NCI-H345 treated with DMSO at 0.1 percent for 48 hours (cell line): ENCODE measurements around the gene C4orf50.
A peak's percentile ranks its signal among the peaks of the same experiment; 100 is the strongest.
"Not testable (repeated sequence)": the region's sequence is repeated elsewhere in the genome, so short reads cannot be mapped to it uniquely, and the experiment has no call there.

Source experiments
- DNase-seq: peaks from one replicate; lab custom pipeline; 2025; ENCODE audit not compliant: unreplicated experiment; lab: John Stamatoyannopoulos, UW

C4orf50 gene

DNA sequence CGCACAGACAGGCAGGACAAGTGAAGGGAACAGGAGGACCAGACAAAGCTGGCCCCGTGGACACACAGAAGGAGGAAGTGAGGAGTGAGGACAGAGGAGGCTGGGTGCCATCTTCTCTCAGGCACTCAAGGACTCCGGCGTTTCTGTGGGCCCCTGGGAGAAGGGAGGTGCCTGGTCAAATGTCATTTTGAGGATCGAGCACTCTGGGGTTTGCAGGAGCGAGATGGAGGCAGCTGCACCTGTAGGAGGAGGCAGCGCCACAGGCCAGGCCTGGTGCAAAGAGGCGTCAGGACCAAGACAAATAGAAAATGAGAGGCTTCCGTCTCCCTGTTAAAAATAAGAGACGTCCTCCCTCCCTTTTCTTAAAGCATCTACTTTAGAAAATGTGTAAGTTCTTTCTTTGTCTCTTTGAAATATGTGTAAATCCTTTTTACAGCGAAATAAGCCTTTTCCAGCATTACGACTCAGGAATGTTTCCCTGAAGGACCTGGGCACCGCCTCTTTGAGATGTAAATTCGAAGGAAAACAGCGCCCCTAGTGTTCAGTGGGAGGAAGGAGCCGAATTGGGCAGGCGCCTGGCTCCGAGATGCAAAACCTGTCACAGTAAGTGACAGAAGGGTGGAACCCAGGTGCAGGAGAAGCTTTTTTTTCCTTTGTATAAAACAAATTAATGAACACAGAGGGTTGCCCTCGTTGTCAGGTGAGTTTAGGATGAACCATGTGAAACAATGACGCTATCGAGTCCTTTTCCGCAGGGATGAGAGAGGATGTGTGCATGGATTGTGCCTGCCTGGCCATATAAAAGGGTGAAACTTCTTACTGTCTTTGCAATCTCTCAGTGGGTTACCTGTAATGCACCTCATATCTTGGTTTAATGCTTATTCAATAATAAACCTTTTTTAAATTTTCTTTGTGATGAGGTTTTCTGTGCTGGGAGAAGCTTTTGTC, 1.4 kb upstream of the C4orf50 start:
- no peak for DNase-seq

DNA sequence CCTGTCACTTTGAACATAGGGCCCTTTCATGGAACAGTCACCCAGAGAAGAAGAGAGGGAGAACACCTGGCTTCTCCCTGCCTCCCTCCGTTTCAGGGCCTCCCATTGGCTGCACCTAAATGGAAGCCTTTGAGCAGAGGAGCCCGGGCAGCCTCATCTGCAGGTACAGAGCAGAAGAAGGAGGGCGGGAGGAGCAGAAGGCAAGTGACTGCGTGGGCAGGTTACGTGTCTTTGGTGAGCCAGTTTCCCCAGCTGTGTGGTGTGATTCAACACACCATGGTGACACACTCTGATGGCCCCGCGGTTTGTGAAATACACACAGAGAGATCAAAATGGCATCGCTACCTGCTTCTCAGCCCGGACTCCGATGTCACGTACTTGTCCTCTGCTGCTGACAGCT, 431 bp downstream of the C4orf50 start:
- DNase-seq, result no peak

DNA sequence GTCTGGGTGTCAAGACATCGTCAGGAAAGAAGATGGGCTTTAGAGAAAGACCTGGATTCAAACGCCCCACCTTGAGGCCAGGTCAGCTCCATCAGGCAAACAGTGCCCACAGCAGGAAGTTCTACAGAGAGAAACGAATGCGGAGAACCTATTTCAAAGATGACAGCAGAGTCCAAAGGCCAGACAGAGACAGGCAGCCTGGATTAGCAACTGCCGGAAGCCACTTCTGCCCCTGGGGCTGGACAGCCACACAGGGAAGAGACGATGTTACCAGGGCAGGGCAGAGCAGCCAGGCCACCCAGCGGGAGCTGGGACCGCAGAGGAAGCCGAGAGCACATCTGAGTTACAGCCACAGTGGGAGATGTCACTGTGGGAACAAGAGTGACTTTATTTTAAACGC, 1.2 kb downstream of the C4orf50 start:
- no peak for DNase-seq

DNA sequence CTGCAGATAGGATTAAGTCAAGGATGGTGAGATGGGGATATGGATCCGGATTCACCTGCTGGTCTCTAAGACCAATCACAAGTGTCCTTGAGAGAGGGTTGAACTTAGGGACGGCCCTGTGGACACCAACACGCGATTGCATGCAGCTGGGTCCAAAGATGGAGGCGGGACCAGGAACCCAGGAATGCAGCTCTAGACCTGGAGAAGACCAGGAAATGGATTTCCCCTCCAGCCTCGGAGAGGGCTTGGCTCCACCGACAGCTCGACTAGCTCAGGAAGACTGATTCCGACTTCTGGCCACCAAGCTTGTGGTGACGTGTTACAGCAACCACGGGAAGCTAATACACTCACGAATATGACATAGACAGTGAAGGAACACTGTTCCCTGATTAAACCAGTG, 4.7 kb downstream of the C4orf50 start:
- no peak for DNase-seq

DNA sequence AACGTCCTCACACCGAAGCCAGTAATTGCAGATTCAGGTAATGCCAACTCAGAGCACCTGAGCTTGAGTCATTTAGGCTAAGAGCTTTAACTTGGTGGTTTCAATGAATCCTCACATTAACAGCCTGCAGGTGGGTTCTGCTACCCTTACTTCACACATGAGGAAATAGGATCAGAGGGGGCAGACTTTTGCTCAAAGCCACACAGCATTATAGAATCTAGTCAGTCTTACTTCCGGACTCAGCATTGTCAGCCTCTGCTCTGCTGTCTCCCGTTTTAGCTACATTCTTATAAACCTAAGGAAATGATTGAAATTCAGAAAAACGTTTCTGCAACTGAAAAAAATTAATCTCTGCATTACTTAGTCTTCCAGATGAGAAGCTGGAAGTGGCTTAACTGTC, 6.0 kb downstream of the C4orf50 start:
- DNase-seq, result no peak

DNA sequence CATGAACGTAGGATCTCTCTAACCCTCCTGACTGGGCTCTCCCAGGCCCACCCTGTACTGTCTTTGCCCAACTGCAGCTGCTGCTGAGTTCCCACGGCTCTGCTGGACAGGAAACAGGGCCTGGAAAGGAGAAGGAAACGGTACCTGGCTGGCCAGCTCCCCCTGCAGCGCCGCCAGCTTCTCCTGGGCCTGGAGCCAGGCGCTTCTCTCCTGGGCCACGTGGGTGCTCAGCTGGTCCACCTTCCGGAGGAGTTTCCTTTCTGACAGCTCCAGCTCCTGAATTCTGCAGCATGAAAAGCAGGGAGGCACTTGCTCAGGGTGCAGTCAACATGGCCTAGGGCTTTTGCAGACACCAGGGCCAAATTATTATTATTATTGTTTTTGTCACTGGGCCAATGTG, 6.5 kb downstream of the C4orf50 start:
- no peak for DNase-seq

DNA sequence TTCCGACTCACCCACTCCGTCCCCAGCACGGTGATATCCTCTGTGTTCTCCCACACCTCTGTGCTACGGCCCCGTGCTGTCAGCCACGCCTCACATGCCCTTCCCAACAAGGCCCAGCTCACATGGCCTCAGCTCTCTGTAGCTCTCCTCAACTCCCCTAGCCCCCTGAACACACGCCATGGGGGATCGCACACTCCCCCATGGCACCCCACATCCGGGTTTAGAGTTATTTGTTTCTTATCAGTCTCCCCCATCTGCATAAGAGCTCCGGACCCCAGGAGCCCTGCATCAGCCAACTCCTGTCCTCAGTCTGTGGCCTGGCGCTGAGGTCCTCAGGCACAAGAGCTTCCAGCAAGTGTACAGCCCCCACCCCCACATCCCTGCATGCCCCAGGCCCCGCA, 7.0 kb downstream of the C4orf50 start:
- no peak for DNase-seq

DNA sequence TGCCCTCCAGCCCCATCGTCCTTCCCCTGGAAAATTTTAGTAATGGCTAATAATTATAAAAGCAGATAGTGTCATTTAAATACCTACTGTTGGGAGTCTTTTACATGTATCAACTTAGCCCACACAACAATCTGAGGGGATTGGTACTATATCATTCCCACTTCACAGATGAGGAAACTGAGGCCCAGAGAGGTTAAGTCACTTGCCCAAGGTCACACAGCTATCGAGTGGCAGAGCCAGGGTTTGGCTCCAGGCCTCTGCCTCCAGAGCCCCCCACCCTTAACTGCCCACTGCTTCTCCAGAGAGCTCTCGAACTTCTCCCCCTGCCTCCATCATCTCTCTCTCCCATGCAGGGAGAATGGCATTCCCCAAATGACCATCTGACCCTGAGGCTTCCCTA, 7.4 kb downstream of the C4orf50 start:
- no peak for DNase-seq

DNA sequence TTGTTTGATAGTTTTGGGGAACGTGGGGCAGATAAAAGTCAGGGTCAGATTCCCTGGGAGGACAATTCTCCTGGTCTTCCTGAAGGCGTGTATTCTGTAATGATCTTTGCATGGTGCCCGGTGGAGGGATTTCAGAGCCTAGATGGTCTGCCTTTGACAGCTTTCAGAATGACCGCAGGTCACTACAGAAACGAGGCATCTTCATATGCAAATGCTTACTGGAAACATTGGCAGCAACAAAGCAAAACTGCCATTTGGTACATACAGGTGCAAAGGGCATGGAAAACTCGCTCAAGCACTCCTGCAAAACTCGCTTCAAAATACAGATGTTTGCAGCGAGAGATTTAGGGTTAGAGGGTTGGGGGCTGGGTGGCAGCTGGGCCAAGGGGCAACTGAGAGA, 8.8 kb downstream of the C4orf50 start:
- DNase-seq, result no peak

DNA sequence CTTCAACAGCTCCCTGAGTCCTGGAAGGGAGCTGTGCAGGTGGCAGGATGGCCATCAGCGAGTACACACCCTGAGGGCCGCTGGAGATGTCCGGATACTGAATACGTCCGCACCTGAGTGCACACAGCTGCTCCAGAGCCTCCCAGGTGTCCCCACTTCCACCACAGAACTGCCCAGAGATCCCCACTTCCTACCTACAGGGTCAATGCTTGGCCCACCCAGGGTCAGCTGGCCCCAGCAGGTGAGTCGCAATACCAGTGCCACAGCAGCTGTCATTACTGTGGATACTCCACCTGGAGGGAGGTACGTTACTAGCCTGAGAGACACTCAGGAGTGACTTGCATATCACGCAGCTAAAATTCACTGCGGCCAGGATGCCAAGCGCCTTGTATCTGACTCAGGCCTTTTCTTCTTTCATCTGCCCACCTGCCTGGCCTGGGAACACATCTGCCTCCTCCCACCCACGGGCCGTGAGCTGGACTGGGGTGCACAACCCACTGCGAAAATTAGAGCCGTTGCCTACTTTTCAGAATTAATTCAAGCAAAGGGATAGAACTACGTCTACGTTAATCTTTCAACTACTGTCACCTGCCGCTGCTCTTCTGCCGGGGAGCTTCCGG, 9.4 kb downstream of the C4orf50 start:
- no peak for DNase-seq

DNA sequence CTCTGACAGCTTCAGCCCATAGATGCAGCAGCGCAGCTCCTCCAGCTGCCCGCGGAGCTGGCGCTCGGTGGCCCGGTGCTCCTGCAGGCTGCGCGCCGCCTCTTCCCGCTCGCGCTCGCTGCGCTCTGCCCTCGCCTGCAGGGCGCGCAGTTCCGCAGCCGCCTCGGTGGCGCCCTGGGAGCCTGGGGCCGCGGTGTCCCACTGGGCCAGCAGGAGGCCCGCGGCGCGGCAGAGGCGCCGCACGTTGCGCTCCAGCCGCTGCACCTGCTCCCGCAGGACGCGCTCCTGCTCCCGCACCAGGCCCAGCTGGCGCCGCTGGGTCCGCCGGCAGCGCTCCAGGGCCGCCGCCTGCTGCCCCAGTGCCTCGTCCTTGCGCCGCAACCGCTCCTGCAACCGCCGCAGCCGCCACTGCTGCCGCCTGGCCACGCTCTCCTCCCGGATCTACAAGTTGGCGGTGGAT, 10.1 kb downstream of the C4orf50 start:
- DNase-seq, result no peak

DNA sequence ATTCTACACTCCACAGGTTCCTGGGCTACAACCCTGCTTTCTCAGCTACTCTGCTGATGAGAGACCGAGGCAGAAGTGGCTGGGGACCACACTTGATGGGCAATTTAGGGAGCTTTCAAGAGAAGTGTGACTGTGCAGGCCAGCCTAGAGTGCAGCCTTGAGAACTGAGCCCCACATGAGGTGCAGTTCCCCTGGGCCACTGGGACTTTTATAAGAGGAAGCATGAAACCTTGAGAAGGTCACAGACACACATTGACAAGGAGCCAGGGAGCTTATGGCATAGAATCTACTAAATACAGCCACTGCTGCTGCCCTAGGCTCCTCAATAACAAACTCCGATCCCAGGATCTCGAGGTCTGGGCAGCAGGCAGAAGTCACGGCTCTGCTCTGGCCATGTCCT, 13.1 kb downstream of the C4orf50 start:
- DNase-seq, result no peak

DNA sequence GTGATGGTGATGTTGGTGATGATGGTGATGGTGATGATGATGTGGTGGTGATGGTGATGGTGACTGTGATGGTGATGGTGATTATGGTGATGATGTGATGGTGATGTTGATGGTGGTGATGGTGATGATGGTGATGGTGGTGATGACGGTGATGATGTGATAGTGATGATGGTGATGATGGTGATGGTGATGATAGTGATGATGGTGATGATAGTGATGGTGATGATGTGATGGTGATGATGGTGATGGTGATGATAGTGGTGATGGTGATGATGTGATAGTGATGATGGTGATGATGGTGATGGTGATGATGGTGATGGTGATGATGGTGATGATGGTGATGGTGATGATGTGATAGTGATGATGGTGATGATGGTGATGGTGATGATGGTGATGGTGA, 14.7 kb downstream of the C4orf50 start:
- DNase-seq, result not testable (repeated sequence)

DNA sequence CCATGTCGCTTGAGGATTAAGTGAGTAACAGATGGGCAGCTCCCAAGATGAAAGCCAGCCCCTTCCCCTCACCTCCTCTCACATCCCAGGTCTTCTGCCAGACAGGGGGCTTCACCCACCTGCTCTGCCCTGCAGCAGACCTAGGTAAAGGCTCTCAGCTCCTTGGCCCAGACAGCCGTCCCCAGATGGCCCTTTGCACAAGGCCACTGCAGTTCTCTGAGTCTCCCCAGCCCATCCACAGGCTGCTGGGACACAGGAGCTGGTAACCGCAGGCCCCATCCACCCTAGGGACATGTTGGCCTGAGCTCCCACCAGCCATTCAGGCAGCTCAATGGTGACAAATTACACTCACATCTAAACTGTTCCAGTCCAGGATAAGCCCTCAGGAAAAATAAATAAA, 15.3 kb downstream of the C4orf50 start:
- no peak for DNase-seq

DNA sequence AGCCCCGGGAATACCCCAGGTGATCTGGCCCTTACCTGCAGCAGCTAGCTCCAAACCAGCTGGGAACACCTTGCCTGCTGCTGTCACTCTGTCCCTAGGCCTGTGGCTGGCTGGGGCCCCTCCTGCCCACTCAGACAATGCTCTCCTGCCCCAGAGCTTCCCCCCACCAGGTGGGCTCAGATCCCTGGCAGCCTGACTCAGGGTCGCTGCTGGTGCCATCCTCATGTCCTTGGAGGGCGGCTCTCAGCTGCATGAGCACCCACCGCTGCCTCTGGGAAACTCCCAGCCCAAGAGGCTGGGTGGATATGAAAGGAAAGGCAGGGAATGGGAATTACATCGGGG, 15.8 kb downstream of the C4orf50 start:
- DNase-seq, result no peak

DNA sequence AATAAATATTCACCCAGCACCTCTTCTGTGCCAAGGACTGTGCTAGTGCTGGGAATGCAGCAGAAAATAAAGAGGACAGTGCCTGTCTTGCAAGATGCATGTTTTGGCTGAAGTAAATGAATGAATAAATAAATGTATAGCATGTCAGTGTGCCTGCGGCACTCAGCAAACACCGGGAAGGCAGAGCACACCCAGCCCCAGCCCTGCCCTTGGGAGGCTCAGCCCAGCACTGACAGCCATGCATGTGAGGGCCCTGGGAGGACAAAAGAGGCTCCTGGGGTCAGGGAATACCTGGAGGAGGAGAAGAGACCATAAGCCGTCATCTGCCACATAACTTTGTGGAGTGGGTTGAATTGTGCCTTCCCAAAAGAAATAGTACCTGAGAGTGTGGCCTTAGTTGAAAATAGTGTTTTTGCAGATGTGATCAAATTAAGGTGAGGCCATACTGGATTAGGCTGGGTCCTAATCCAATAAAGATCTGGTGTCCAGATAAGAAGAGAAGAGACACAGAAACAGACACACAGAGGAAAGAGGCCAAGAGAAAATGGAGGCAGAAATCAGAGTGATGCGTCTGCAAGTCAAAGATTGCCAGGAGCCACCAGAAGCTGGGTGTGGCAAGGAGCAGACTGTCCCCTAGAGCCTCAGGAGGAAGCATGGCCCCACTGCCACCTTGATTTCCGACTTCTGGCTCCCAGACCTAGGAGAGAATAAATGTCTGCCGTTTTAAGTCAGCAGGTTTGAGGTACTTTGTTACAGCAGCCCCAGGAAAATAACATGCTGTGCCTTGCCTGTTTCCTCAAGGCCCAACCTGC, 16.3 kb downstream of the C4orf50 start:
- no peak for DNase-seq

DNA sequence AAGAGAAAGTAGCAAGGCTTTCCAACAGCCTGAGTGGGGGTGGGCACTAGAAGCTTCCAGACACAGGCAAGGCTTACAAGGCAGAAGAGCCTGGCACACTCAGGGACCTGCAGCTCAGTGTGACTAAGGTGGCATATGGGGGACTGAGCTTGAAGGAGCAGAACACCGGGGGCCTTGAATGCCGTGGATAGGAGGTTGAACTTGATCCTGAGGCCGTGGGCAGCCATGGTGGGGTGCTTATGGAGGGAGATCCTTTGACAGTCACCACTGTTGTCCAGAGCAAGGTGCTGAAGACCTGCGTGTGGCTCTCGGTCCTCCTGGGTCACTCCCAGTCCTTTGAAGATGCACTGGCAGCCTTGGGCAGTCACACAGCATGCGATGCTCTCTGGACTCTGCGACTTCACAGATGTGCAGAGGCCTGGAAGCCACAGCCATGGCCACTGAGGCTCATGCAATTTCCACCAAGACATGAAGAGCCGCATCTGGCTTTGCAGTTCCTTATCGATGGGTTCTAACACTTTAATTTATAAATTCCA, 18.3 kb downstream of the C4orf50 start:
- DNase-seq, result no peak

DNA sequence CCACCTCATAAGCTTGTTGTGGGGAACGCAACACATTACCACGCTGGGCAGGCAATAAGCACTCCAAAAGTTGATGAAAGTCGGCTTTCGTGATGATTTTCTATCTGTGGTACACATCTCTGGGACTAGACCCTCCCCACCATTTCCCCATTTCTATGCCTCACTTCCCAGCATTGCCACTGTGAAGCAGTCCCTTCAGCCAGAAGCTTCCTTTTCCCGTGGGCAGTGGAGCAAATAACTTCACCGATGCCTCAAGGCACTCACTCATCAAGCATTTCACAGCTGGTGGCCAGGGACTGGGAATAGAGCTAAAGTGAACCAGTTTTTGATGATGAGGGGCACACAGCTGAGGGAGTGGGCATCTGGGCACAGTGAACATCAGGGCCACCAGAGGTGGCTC, 18.9 kb downstream of the C4orf50 start:
- DNase-seq, result no peak

DNA sequence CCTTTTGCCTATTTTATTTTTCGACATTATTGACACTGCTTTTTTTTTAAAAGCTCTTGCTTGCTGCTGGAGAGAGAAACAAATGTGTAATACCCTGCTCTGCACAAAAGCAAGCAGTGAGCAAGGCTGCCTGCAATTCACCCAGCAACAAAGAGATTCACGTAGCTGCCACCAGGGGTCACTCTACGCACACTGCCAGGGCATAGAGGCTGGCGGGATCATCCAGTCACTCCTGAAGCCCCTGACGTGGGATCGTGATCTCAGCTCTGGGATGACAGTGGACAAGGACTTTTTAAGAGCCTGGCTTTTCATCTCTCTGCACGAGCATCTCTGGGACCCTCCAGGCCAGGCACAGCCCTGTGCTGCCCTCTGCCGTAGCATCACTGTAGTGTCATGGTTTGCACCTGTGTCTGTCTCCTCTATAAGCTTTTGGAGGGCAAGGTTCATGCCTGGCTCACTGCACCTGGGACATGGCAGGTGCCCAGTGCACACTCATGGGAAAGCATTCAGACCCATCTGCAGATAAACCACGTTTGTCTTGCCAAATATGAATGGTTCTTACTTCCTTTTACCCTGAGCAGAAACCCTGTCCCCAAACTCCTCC, 19.8 kb downstream of the C4orf50 start:
- DNase-seq, result peak; percentile 47

DNA sequence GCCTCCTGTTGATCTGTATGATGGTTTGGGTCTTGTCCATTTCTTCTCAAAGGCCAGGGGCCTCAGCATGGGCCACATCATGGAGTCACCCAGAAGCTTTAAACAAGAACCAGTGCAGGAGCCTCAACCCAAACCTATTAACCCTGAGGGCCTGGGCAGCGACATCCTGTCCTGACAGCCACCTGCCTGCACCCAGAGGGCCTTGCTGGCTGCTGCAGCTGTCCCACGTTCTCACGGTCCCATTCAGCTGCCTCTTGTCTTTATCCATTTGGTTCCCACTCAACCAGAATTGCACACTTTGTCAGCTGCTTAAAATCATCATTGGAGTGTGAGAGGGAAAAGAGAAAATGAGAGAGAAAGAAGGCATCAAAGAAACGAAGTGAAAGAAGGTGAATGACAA, 21.6 kb downstream of the C4orf50 start:
- no peak for DNase-seq
